Keratinocyte (primary cell): ENCODE results near the gene JAKMIP1. TPM values are rescaled to one million over a fixed set of nuclear protein-coding genes. Genes with fewer than 3 reads are reported as not detected.

Experiments
- DNase-seq: peaks from one replicate; pipeline ENCODE4 v3.0.0-alpha.2; 2011; ENCODE audit warnings: low read depth, missing footprints, low spot score
- FAIRE-seq: peaks from 2 replicates; lab custom pipeline; 2011; peaks lifted over from hg19 to GRCh38; lab: Jason Lieb, UNC
- H2AFZ ChIP-seq: 2 replicates; pipeline ENCODE4 v1.6.0; 2012; ENCODE audit warnings: low read length, control low read depth, inconsistent platforms; ENCODE audit not compliant: control insufficient read depth
- H3K27ac ChIP-seq: 2 replicates; pipeline ENCODE4 v1.5.1; 2011; ENCODE audit warnings: low read length; ENCODE audit not compliant: control insufficient read depth, insufficient read depth
- H3K27me3 ChIP-seq: 3 replicates; pipeline ENCODE4 v1.6.0; 2011; ENCODE audit warnings: low read length; ENCODE audit not compliant: control insufficient read depth, insufficient read depth; ENCODE audit errors: extremely low read depth
- H3K36me3 ChIP-seq, 2 experiments: 2 replicates in 1 of 2; 3 replicates in 1 of 2; pipeline ENCODE4 v1.5.1; 2011; ENCODE audit warnings: low read length in 2 of 2, mild to moderate bottlenecking in 1 of 2; ENCODE audit not compliant: control insufficient read depth in 2 of 2, insufficient read depth in 2 of 2; ENCODE audit errors: extremely low read depth in 1 of 2
- H3K4me1 ChIP-seq: 3 replicates; pipeline ENCODE4 v1.5.1; 2011; ENCODE audit warnings: low read length; ENCODE audit not compliant: control insufficient read depth, insufficient read depth; ENCODE audit errors: extremely low read depth
- H3K4me2 ChIP-seq: 3 replicates; pipeline ENCODE4 v1.6.0; 2011; ENCODE audit warnings: low read depth, low read length; ENCODE audit not compliant: control insufficient read depth, insufficient read depth; ENCODE audit errors: extremely low read depth
- H3K4me3 ChIP-seq, 3 experiments: fragments of 200-600 bp in 1 of 3; sonication (generic) in 1 of 3; 2 replicates in 2 of 3; 3 replicates in 1 of 3; pipeline ENCODE4 v1.5.1; 2011 to 2016; ENCODE audit warnings: low read length in 3 of 3, mild to moderate bottlenecking in 3 of 3, control low read depth in 2 of 3, inconsistent platforms in 1 of 3, low read depth in 1 of 3, mixed read lengths in 1 of 3, mixed run types in 1 of 3, moderate library complexity in 1 of 3; ENCODE audit not compliant: control insufficient read depth in 2 of 3, insufficient read depth in 2 of 3; ENCODE audit errors: extremely low read depth in 1 of 3
- H3K79me2 ChIP-seq: 2 replicates; pipeline ENCODE4 v1.6.0; 2012; ENCODE audit warnings: low read length; ENCODE audit not compliant: control insufficient read depth, insufficient read depth
- H3K9ac ChIP-seq: 3 replicates; pipeline ENCODE4 v1.6.0; 2011; ENCODE audit warnings: low read length; ENCODE audit not compliant: control insufficient read depth, insufficient read depth; ENCODE audit errors: extremely low read depth
- H3K9me1 ChIP-seq: 3 replicates; pipeline ENCODE4 v1.6.0; 2011; ENCODE audit warnings: low read length; ENCODE audit not compliant: control insufficient read depth, insufficient read depth; ENCODE audit errors: extremely low read depth
- H3K9me3 ChIP-seq: 2 replicates; pipeline ENCODE4 v1.5.1; 2012; ENCODE audit warnings: low read depth, low read length; ENCODE audit not compliant: control insufficient read depth
- H4K20me1 ChIP-seq: 3 replicates; pipeline ENCODE4 v1.6.0; 2011; ENCODE audit warnings: low read length; ENCODE audit not compliant: control insufficient read depth, insufficient read depth; ENCODE audit errors: extremely low read depth
- EZH2 ChIP-seq: IDR thresholded peaks from one replicate; pipeline ENCODE4 v1.6.1; 2012; ENCODE audit warnings: inconsistent platforms, mild to moderate bottlenecking, low read length, moderate library complexity
- dilution Hi-C: fragments of 300-500 bp; cut with MboI; formaldehyde crosslinking; loops from one replicate; pipeline ENCODE4 v1.7.0; 2020; ENCODE audit warnings: low sequenced_read_pairs; ENCODE audit not compliant: extremely low pct_ligation_motif_present
- polyA plus RNA-seq, 5 experiments: library from polyadenylated mRNA; depleted of rRNA in 3 of 5; stranded (reverse) in 3 of 5; stranded (forward) in 1 of 5; unstranded in 1 of 5; fragments of >200 nt; gene quantifications; 1 replicate in 1 of 5; 2 replicates in 3 of 5; 3 replicates in 1 of 5; pipeline versions ENCODE4 v1.2.1 to v1.2.3, GENCODE V29; 2011 to 2012; ENCODE audit warnings: missing spikeins in 2 of 5, low read depth in 1 of 5, low replicate concordance in 1 of 5
- TF ChIP-seq, protein P1 (sequence below), 3 experiments: IDR thresholded peaks in 1 of 3; conservative IDR thresholded peaks in 1 of 3; optimal IDR thresholded peaks in 1 of 3; 2 replicates in 2 of 3; 3 replicates in 1 of 3; pipeline versions ENCODE3 to v1.5.1; 2011; ENCODE audit warnings: low read length in 3 of 3, mild to moderate bottlenecking in 3 of 3, moderate library complexity in 2 of 3, control low read depth in 1 of 3, inconsistent platforms in 1 of 3; ENCODE audit not compliant: insufficient read depth in 2 of 3; ENCODE audit errors: extremely low read depth in 1 of 3

The JAKMIP1 gene
- polyA plus RNA-seq, 1 donor (not counting 4 experiments of a cell fraction or from before 2014, with no cell fraction given) = not detected

DNA sequence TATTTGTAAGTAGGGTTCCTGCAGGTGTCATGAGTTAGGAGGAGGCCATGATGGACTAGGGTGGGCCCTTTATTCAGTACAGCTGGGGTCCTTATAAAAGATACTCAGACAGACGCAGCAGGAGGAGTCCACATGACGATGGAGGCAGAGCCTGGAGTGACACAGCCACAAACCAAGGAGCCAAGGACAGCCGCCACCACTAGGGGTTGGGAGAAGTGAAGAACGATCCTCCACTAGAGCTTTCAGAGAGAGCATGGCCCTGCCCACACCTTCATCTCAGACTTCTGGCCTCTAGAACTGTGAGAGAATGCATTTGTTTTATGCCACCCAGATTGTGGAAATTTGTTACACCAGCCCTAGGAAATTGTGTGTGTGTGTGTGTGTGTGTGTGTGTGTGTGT lies 31.1 kb downstream of the JAKMIP1 start:
- Histone ChIP-seq H3K9ac (no peak overlapping the region), H3K79me2 (no peaks in the 10 kb centered on the region), H3K4me1 (no peaks in the 10 kb centered on the region), H4K20me1 (no peaks in the 10 kb centered on the region), H3K27ac (no peak overlapping the region), H3K4me2 (no peak overlapping the region), H3K9me1 (no peaks in the 10 kb centered on the region), H3K4me3 (no peak overlapping the region), H3K9me3 (peaks cover 2% of the 10 kb centered on the region), H3K36me3 (no peaks in the 10 kb centered on the region), H2AFZ (no peak overlapping the region), H3K27me3 (no peaks in the 10 kb centered on the region)
- no peak for TF ChIP-seq EZH2
- TF ChIP-seq, protein P1, sequence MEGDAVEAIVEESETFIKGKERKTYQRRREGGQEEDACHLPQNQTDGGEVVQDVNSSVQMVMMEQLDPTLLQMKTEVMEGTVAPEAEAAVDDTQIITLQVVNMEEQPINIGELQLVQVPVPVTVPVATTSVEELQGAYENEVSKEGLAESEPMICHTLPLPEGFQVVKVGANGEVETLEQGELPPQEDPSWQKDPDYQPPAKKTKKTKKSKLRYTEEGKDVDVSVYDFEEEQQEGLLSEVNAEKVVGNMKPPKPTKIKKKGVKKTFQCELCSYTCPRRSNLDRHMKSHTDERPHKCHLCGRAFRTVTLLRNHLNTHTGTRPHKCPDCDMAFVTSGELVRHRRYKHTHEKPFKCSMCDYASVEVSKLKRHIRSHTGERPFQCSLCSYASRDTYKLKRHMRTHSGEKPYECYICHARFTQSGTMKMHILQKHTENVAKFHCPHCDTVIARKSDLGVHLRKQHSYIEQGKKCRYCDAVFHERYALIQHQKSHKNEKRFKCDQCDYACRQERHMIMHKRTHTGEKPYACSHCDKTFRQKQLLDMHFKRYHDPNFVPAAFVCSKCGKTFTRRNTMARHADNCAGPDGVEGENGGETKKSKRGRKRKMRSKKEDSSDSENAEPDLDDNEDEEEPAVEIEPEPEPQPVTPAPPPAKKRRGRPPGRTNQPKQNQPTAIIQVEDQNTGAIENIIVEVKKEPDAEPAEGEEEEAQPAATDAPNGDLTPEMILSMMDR (optimal IDR thresholded peaks at IDR 0.05 in 1 of 3, IDR thresholded peaks at IDR 0.05 in 1 of 3, conservative IDR thresholded peaks at IDR 0.05 in 1 of 3; ENCODE audit: extremely low read depth in 1 of 3, insufficient read depth in 2 of 3, low read length in 3 of 3) = no peak
- dilution Hi-C loops = no loop called here
- DNase-seq (no peak), FAIRE-seq (no peak)

DNA sequence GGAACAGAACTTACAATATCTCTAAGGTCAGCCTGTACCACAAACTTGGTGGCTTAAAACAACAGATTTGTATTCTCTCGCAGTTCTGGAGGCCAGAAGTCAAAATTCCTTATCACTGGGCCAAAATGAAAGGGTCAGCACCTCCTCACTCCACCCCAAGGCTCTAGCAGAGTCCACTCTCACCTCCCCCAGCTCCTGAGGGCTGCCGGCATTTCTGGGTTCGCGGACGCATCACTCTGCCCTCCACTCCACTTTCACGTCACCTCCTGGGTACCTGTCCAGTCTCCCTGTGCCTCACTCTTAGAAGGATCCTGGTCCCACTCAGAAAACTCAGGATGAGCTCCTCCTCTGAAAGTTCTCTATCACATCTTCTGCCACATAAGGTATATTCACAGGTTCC lies 34.6 kb downstream of the JAKMIP1 start:
- no peak overlapping the region for H2AFZ ChIP-seq
- H3K4me2 ChIP-seq = no peak overlapping the region
- H3K4me1 ChIP-seq = no peaks in the 10 kb centered on the region
- H3K27me3 ChIP-seq = no peaks in the 10 kb centered on the region
- no peak overlapping the region for H3K9ac ChIP-seq
- no peak for FAIRE-seq
- H3K9me3 ChIP-seq = peaks cover under 1% of the 10 kb centered on the region
- no peaks in the 10 kb centered on the region for H4K20me1 ChIP-seq
- H3K4me3 ChIP-seq = no peak overlapping the region
- TF ChIP-seq EZH2 = no peak
- TF ChIP-seq, protein P1 (optimal IDR thresholded peaks at IDR 0.05 in 1 of 3, IDR thresholded peaks at IDR 0.05 in 1 of 3, conservative IDR thresholded peaks at IDR 0.05 in 1 of 3; ENCODE audit: extremely low read depth in 1 of 3, insufficient read depth in 2 of 3, low read length in 3 of 3) = no peak
- no peak for DNase-seq
- H3K27ac ChIP-seq = no peak overlapping the region
- H3K79me2 ChIP-seq = no peaks in the 10 kb centered on the region
- H3K36me3 ChIP-seq = no peaks in the 10 kb centered on the region
- no peaks in the 10 kb centered on the region for H3K9me1 ChIP-seq
- dilution Hi-C loops = no loop called here
